Fibroblast of pulmonary artery (primary cell): ENCODE measurements around the gene ARHGAP10.
"Not testable (repeated sequence)": the region's sequence is repeated elsewhere in the genome, so short reads cannot be mapped to it uniquely, and the experiment has no call there.

Experiments used
- DNase-seq: peaks from one replicate; pipeline ENCODE4 v3.0.0-alpha.2; 2010; ENCODE audit warnings: low read depth
- H3K4me3 ChIP-seq: replicated peaks from 2 replicates; pipeline ENCODE4 v1.5.1; 2011; ENCODE audit warnings: low read depth, mild to moderate bottlenecking, control low read depth, low read length, moderate library complexity
- TF ChIP-seq, protein P1 (sequence below): IDR thresholded peaks from 2 replicates; pipeline ENCODE4 v1.5.1; 2011; ENCODE audit warnings: mild to moderate bottlenecking, control low read depth, low read length, inconsistent platforms; ENCODE audit errors: missing control alignments

ARHGAP10 gene

DNA sequence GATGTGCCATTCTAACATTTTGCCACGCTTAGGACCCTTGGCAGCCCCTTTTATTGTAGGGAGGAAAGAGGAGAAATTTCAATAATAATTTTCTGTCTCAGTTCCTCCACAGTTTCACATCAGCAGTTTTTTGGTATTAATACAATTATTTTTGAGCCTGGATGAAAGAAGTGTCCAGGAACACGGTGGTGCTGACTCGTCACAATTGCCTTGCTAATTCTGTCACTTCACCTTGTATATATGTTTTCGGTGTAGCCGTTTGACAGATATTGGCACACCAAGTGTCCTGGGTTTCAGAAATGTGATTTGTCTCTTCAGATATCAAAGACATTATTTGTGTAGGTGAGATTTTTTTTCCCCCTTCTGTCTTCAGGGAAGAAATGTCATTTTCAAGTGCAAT lies 142.2 kb downstream of the ARHGAP10 start:
- TF ChIP-seq, protein P1, sequence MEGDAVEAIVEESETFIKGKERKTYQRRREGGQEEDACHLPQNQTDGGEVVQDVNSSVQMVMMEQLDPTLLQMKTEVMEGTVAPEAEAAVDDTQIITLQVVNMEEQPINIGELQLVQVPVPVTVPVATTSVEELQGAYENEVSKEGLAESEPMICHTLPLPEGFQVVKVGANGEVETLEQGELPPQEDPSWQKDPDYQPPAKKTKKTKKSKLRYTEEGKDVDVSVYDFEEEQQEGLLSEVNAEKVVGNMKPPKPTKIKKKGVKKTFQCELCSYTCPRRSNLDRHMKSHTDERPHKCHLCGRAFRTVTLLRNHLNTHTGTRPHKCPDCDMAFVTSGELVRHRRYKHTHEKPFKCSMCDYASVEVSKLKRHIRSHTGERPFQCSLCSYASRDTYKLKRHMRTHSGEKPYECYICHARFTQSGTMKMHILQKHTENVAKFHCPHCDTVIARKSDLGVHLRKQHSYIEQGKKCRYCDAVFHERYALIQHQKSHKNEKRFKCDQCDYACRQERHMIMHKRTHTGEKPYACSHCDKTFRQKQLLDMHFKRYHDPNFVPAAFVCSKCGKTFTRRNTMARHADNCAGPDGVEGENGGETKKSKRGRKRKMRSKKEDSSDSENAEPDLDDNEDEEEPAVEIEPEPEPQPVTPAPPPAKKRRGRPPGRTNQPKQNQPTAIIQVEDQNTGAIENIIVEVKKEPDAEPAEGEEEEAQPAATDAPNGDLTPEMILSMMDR: no peak
- DNase-seq: no peak
- H3K4me3 ChIP-seq: no peak overlapping the region

DNA sequence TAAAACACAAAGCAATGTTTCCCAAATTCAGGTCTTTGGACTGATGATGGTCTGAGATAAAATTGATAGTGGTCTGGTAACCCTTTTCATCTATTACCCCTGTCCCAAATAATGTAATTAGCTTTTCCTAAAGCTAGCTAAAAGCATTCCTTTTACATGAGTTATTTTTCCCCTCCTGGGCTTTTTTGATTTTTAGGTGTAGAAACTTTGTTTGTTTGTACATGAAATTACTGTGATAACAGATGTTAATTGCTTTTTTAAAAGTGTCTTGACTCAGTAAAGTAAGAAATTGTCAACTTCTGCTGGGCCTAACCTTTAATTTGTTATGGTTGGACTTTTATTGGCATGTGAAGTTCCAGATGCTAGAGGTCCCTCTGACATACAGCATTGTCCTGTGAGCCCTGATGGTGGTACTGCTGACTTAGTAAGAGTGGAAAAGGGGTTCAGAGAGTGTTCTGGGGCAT lies 145.5 kb downstream of the ARHGAP10 start:
- TF ChIP-seq, protein P1: no peak
- no peak overlapping the region for H3K4me3 ChIP-seq
- no peak for DNase-seq

DNA sequence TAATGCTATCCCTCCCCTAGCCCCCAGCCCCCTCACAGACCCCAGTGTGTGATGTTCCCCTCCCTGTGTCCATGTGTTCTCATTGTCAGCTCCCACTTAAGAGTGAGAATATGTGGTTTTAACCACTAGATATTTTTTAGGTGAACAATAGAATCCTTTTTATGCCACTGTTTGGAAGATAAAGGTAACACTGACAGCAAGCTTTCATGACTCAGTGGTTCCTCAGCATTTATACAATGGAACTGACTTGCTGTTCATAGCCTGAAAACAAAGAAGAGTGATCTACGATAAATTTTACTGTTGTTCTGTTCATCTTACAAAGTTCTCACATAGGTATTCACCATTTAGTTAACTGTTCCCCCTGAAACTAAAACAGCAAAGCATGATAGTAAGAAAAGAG lies 147.8 kb downstream of the ARHGAP10 start:
- H3K4me3 ChIP-seq: no peak overlapping the region
- TF ChIP-seq, protein P1: no peak
- no peak for DNase-seq

DNA sequence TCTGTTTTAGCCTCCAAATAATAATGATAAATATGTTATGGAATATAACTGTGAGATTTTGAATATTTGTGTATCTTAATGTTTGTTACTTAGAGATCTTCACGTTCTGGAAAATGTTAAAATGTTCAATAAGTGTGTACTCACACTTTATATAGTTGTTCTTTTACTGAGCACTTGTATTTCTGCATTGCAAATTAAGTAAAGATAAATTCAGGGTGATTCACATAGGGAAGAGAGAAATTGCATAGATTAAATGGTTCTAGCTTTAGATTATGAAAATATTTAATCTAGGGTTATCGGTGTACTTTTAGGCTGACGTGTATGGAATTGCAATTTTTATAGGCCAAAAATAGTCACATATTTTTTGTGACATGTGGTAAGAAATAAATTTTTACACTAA lies 148.6 kb downstream of the ARHGAP10 start:
- H3K4me3 ChIP-seq: no peak overlapping the region
- no peak for DNase-seq
- TF ChIP-seq, protein P1: no peak

DNA sequence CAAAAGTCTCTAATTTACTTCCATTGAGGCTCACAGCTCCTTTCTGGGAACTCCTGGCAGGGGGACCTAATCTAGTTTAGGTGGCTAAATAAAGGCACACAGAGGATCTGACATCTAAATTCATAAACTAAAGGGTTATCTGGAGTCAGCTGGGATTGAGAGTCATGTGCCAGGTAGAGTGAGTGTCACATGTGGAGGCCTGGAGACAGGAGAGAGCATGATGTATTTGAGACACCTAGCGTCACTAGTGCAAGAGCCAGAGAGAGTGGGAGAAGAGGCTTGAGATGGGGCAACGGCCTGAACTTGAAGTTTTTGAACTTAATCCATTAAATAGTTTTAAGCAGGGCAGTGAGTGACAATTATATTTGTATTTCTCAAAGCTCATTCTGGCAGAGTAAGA lies 152.6 kb downstream of the ARHGAP10 start:
- no peak for DNase-seq
- TF ChIP-seq, protein P1: no peak
- H3K4me3 ChIP-seq: no peak overlapping the region

DNA sequence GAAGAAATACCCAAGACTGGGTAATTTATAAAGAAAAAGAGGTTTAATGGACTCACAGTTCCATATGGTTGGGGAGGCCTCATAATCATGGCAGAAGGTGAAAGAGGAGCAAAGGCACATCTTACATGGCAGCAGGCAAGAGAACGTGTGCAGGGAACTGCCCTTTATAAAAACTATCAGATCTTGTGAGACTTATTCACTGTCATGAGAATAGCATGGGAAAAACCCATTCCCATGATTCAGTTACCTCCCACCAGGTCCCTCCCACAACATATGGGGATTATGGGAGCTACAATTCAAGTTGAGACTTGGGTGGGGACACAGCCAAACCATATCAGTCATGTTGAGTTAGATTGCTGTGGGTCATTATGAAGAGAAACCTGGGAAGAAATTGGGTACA lies 153.3 kb downstream of the ARHGAP10 start:
- H3K4me3 ChIP-seq: not testable (repeated sequence)

DNA sequence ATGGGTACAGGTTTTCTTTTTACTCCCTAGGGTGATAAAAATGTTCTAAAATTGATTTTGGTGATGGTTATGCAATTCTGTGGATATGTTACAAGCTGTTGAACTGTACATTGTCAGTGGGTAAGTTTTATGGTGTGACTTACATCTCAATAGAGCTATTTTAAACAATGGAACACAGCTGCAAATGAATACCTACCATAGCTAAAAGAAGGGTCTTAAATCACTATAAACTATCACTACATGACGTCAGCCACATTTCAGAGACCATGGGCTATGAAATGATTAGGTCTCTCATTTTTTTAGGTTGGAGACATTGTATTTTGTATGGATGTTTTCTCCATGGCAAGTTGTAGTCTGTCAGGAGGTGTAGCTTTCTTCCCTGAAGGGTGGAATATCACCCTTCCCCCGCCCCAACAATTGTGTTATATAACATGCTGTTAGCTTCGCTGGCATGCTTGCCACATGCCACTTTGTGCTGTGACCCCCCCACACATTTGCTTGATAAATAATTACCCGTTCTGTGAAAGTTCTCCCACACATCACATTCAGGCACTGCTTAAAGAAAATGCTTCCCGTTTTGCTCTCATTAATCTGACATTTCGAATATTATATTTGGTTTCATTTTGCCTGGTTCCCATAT lies 159.7 kb downstream of the ARHGAP10 start:
- no peak overlapping the region for H3K4me3 ChIP-seq
- TF ChIP-seq, protein P1: no peak
- no peak for DNase-seq

More for the DNA sequence above, 153.3 kb downstream of the ARHGAP10 start:
- not testable (repeated sequence) for DNase-seq
